ENCODE results near the gene HM13.
"Not testable (repeated sequence)": the region's sequence is repeated elsewhere in the genome, so short reads cannot be mapped to it uniquely, and the experiment has no call there.

The HM13 gene

DNA sequence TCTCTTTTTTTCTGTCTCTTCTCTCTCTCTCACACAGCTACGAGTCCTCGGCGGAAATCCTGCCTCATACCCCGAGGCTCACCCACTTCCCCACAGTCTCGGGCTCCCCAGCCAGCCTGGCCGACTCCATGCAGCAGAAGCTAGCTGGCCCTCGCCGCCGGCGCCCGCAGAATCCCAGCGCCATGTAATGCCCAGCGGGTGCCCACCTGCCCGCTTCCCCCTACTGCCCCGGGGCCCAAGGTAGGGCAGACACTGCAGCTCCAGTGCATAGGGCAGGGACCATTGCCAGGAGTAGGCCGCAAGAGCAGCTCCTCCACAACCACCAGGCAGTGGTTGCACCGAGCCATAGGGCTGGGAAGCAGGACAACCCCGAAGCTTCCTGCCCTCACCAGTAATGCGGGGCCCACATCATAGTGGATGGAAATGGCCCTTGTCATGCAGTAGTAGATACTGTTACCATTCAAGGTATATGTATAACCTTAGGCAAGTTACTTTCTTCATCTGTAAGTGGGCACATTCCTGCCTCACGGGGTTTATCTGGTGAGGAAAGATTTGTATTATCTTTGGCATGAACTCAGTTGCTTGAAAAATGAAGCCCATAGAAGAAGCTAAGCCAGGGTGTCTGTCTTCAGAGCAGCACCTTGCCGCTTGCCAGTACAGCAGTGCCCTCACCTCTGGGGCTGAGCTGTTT lies 53.9 kb downstream of the HM13 start:
- no peak for DNase-seq

- DNase-seq: no peak
Observed at GRCh38 chr20:31568773-31569162, 54.5 kb downstream of the HM13 start.

DNA sequence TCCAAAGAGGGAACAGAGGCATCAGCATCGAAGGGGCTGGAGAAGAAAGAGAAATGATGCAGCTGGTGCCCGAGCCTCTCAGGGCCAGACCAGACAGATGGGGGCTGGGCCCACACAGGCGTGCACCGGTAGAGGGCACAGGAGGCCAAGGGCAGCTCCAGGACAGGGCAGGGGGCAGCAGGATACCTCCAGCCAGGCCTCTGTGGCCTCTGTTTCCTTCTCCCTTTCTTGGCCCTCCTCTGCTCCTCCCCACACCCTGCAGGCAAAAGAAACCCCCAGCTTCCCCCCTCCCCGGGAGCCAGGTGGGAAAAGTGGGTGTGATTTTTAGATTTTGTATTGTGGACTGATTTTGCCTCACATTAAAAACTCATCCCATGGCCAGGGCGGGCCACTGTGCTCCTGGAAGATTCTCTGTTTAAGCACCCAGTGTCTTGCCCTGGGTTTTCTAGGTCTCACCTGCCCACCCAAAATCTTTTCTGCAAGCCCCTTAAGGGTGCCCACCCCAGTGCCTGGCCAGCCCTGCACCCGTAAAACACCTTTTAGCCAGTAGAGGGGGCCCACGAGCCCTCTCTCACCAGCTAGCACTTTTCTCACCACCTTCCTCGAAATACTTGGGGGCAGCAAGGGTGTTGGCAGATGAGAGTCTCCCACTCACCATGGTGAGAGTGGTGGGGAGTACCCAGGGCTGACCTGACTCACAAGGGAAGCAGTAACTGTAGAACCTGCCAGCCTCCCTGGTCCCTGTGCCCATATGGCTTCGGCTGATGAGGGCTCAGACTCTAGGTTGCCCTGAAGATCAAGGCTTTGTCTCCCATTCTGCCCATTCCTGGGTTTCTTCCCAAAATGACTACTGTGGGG lies 55.1 kb downstream of the HM13 start:
- DNase-seq: peak; percentile 45

GRCh38 chr20:31570021-31570463 lies 55.8 kb downstream of the HM13 start:
- DNase-seq: no peak

DNA sequence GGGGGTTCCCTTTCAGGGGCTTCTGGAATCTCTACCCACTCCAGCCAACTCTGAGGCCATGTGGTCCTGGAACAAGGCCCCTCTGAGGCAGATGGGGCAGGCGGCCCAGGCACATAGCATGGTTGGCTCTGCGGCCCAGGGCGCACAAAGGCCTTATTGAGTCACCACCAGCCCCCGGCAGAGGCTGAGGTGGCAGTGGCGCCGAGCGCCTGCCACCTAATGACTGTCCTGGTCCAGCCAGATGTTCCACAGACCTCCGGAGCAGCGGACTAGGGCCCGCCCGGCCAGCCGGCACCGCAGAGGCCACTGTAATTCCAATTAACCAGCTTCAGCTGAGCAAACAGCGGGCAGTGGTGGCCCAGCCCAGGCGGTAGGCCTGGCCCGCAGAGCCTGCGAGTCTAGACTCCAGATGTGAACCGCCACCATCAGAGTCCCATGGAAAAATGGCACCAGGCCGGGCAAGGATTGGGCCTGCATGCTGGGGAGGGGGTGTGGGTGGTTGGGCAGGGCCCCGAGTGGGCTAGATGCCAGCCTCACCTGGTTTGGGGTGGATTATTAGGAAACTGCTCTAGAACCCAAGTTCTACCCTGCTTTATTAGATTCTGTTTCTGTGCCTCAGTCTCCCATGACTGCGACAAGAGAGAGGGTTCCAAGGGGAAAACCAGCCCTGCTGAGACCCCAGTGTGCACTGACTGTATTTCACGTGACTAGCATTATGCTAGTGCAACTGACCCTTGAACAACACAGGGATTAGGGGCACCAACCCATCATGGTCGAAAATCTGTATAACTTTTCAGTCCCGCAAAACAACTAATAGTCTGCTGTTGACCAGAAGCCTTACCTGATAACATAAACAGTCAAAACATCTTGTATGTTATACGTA lies 56.7 kb downstream of the HM13 start:
- no peak for DNase-seq

GRCh38 chr20:31572042-31572700 lies 57.9 kb downstream of the HM13 start:
- DNase-seq: no peak

- peak; percentile 96 for DNase-seq
Observed at GRCh38 chr20:31572701-31573554, 58.7 kb downstream of the HM13 start.

- DNase-seq: no peak
Observed at GRCh38 chr20:31573555-31574321, 59.5 kb downstream of the HM13 start.

DNA sequence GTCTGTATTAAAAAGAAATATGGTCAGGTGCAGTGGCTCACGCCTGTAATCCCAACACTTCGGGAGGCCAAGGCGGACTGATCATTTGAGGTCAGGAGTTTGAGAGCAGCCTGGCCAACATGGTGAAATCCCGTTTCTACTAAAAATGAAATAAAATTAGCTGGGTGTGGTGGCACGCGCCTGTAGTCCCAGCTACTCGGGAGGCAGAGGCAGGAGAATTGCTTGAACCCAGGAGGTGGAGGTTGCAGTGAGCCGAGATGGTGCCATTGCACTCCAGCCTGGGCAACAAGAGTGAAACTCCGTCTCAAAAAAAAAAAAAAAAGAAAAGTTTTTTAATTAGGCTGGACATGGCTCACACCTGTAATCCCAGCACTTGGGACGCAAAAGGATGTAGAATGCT lies 60.7 kb downstream of the HM13 start:
- not testable (repeated sequence) for DNase-seq

- DNase-seq: no peak
Observed at GRCh38 chr20:31576751-31577150, 62.5 kb downstream of the HM13 start.

DNA sequence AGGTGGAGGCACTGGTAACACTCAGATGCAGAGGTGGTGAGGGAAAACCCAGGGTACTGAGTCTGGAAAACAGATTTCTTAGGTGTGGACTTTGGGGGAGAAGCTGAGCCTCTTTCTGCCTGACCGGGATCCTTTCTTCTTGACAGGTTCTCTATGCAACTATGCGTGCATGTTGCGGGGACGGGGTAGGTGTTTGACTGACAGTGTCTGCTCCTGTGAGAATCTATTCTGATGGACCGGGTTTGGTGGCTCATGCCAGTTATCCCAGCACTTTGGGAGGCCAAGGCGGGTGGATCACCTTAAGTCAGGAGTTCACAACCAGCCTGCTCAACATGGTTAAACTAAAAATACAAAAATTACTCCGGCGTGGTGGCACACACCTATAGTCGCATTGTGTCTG lies 63.0 kb downstream of the HM13 start:
- no peak for DNase-seq

- DNase-seq: no peak
Observed at GRCh38 chr20:31578448-31579138, 64.4 kb downstream of the HM13 start.

DNA sequence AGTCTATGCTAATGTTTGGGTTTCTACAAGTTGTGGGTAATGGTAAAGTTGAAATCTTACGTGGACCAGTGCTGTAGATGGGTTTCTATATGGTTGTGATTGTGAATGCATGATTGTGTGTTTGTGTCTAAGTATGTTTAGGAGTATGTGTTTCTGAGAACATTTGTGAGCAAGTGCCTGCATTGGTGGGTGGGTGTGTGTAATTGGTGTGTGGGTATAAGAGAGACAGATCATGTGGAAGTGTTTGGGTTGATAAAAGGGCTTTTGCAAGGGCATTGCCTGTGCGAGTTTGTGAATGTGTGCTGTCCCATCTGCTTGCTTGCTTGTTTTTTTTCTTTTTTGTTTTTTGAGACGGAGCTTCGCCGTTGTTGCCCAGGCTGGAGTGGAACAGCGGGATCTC lies 65.0 kb downstream of the HM13 start:
- no peak for DNase-seq

DNA sequence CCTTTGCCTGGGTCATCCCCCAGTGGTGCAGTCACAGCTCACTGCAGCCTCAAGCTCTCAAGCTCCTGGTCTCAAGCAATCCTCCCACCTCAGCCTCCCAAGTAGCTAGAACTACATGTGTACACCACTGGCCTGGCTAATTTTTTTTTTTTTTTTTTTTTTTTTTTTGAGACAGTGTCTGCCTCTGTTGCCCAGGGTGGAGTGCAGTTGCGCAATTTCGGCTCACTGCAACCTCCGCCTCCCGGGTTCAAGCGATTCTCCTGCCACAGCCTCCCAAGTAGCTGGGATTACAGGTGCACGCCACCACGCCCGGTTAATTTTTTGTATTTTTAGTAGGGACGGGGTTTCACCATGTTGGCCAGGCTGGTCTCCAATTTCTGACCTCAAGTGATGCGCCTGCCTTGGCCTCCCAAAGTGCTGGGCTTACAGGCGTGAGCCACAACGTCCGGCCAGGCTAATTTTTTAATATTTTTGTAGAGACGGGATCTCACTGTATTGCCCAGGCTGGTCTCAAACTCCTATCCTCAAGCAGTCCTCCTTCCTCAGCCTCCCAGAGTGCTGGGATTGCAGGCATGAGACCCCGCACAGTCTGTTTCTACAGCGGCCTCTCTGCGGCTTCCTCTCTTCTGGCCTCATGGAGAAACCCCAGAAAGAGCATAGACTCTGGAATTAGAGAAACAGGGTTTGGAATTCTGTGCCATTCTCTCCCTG lies 65.9 kb downstream of the HM13 start:
- DNase-seq: not testable (repeated sequence)

GRCh38 chr20:31580706-31581105 lies 66.5 kb downstream of the HM13 start:
- DNase-seq: no peak

GRCh38 chr20:31581391-31581790 lies 67.1 kb downstream of the HM13 start:
- no peak for DNase-seq

GRCh38 chr20:31587545-31588389 lies 73.5 kb downstream of the HM13 start:
- DNase-seq: peak; percentile 52

DNA sequence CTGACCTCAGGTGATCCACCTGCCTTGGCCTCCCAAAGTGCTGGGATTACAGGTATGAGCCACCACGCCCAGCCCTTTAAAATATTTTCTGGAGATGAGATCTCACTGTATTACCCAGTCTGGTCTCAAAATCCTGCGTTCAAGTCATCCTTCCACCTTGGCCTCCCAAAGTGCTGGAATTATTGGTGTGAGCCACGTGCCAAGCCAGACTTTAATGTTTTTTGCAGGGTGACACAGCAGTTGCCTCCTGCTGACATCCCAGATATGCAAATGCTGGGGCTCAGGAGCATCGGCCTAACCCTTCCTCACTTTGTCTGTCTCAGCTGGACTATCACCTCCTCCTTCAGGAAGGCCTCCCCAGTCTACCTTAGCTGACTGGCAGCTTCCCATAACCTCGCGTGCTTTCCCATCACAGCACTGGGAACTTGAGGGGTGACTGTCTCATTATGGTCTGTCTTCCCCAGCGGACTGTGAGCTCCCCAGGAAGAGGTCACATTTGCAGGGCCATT lies 76.5 kb downstream of the HM13 start:
- no peak for DNase-seq

Data from suppressor macrophage treated with lipopolysaccharide for 4 hours (primary cell).